SIG-M5 treated with dmso at 0.1 percent for 504 hours (cell line): ENCODE measurements around the gene TMPRSS4.

Experiments used
- DNase-seq: peaks from one replicate; lab custom pipeline; 2025; ENCODE audit not compliant: unreplicated experiment; lab: John Stamatoyannopoulos, UW

Gene TMPRSS4, protein sequence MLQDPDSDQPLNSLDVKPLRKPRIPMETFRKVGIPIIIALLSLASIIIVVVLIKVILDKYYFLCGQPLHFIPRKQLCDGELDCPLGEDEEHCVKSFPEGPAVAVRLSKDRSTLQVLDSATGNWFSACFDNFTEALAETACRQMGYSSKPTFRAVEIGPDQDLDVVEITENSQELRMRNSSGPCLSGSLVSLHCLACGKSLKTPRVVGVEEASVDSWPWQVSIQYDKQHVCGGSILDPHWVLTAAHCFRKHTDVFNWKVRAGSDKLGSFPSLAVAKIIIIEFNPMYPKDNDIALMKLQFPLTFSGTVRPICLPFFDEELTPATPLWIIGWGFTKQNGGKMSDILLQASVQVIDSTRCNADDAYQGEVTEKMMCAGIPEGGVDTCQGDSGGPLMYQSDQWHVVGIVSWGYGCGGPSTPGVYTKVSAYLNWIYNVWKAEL

DNA sequence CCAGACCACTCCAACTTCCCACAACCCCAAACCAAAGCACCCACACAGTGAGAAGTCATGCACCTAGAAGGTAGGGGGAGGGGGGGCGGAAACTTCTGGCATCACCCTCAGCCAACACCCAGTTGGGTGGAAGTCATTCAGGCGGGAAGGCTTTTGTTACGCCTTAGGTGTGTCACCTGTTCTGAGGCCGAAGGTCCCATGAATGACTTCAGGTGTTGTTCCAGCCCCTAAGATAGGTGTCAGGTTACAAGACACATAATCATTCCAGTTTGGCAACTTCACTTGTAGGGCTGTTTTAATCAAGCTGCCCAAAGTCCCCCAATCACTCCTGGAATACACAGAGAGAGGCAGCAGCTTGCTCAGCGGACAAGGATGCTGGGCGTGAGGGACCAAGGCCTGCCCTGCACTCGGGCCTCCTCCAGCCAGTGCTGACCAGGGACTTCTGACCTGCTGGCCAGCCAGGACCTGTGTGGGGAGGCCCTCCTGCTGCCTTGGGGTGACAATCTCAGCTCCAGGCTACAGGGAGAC, at the start of gene TMPRSS4:
Gene TMPRSS4 (plus strand): TSS at position 325 of the 528 bp plus-strand sequence. CDS start 225 bp downstream, outside the sequence.
- peak; percentile 79 for DNase-seq

GRCh38 chr11:118027694-118028093, 49.2 kb upstream of the TMPRSS4 start:
- no peak for DNase-seq

DNA sequence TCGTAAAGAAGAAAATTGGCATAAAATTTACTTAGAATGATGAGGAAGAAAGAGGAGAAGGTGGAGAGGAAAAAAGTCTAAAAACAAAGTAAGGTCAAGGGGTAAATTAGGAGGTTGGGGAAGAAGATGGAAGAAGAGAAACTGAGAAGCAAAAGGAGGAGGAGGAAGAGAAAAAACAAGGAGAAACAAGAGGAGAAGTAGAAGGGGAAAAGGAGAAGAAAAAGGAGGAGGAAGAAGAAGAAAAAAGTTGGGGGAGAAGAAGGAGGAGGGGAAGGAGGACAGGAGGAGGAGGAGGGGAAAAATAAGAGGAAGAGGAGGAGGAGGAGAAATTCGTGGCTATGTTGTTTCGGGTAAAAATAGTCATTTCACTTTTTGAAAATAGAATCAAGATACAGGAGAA, 48.3 kb upstream of the TMPRSS4 start:
- no peak for DNase-seq

- DNase-seq = no peak
These were observed 43.4 kb upstream of the TMPRSS4 start for GRCh38 chr11:118033443-118033842.

DNA sequence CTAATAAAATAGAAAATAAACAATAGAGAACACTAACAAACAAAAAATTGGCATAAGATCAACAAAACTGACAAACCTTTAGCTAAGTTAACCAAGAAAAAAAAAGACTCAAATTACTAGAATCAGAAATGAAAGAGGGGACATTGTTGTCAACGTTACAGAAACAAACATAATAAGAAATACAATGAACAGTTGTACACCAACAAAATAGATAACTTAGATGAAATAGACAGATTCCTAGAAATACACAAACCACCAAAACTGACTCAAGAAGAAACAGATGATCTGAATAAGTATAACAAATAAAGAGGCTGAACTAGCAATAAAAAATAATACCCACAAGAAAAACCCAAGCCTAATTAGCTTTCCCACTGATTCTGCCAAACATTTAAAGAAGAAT, 34.7 kb upstream of the TMPRSS4 start:
- no peak for DNase-seq

DNA sequence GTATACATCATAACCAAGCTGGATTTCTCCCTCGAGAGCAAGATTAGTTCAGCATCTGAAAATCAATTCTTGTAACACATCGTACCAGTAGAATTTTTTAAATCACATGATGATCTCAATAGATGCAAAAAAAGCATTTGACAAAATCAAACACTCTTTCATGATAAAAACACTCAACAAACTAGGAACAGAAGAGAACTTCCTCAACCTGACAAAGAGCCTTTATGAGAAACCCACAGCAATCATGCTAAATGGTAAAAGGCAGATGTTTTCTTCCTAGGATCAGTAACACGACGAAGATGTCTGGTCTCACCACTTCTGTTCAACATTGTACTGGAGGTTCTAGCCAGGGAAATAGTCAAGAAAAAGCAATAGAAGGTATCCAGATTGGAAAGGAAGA, 34.1 kb upstream of the TMPRSS4 start:
- no peak for DNase-seq

DNA sequence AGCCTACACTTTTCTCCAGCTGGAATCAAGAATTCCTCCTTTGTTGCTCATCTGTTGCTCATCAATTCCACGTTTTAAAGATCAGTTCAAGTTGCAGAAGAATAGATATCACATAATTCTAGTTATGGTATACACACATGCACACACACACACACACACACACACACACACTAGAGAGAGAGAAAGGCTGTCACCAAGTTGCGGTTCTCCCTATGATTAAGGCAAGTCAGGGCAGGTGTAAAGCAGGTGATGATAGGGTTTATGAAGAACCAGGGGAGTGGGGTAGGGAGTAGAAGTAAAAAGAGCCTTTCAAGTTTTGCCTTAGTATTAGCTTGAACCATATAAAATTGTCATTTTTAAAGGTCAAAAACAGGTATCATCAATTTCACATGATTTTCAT, 31.7 kb upstream of the TMPRSS4 start:
- DNase-seq = no peak

DNA sequence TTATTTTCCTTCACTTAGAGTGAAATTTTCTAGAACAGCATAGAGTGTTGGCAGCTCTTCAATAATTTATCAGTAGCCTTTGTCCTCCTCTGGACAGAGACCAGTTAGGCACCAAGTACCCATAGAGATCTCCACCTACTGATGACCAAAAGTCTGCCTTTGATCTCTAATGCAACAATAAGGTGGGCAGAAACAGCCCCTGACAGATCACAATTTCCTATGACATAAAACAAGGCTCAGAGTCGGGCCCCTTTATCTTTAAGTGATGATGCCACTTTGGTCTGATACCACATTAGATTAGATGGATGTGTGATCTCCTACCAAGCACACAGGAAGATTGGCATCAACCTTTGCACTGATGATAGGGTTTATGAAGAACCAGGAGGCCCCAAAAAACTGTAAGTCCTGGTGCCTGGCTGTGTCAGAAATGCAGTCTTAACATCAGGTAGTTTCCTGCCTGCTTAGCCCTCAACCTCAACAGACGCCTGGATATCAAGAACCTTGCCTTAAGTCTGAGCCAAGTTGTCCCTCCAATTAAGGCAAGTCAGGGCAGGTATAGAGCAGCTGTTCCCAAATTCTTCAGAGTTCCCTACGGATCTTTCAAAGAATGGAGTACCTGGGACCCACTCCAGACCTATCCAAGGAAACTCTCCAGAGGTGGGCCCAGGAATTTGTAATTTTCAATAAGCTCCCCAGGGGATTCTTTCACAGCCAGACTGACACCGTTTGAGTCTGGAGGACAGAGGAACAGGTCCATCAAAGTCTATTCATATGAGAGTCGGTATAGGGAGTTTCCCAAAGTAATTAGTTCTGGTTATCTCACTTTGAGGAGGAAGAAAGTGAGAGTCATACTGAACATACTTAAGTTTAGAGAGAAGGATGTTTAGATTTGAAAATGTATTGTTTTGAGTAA, 30.6 kb upstream of the TMPRSS4 start:
- DNase-seq = no peak

DNA sequence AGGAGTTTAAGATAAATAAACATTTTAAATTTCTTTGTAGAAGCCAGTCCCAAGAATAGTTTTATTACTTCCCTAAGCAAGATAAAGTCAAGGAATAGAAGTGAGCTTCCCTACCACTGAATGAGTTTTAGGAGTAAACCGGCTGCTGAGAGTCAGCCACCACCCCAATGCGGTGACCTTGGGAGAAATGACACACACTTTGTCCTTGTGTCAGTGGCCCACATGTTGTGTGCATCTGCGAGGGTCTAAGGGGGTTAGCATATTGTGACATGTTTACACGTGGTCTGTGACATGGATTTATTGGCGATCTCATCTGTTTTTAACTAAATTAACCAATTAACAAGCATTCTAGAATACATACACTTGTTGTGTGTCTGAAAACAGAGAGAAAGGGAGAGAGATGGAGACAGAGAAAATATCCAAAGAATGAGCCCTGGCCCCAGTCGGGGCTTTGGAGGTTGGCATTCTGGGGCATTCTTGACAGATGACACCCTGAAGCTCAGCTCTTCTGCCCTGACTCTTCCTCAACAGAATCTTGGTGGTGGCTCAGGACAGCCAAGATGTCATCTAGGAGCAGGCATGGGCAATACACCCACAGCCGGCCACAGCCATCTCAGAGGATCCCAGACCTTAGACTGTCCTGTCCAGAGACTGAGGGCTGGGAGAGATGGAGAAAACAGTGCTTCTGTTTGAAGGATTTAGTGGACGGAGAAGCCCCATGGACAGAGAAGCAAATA, 29.7 kb upstream of the TMPRSS4 start:
- no peak for DNase-seq

DNA sequence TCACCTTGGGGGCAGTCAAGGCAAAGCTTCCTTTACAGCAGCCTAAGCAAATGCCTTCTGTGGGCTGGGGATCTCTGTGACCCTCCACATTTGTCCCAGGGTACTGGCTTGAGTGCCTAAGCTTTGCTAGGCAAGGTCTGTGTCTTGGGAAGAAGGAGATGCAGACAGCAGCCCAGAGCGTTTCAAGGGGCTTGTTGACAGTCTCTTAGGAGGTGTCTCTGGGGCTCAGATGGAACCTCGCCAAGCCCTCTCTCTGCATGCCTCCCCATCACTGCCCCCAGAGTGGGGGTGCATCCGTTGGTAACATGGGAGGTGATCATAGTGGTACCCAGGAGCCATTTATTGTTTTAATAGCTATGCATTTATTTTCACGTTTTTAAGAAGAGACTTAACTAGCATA, 29.1 kb upstream of the TMPRSS4 start:
- no peak for DNase-seq

DNA sequence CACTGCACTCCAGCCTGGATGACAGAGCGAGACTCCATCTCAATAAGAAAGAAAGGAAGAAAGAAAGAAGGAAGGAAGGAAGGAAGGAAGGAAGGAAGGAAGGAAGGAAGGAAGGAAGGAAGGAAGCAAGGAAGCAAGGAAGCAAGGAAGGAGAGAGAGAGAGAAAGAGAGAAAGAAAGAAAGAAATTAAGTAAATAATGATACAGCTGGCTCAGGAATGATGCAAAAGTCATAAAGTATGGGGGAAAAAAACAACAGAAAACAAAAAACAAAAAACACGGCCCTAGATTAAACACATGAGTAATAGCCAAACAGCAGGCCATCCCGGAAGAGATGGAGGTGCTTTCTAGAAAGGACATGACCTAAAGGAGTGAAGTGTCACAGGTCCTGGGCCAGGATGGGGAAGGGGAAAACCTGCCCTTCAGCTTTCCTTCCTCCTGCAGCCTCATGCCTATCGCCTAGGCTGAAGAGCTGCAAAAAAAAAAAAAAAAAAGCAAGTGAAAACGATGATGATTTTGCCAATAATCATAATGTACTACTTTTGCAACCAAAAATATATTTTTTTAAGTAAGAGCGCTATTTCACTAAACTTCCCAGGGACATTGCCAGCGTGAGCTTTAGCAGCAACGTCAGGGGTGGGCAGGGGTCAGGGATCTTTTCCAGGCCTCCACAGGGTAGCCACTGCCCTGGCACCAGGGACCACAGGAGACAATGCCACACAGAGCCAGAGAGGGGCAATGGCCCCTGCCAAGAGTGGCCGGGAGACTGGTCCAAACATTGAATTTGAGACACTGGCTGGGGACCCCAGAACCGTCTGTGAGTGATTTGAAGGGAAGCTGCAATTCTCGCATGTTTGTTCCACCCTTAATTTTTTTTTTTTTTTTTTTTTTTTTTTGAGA, 28.2 kb upstream of the TMPRSS4 start:
- no peak for DNase-seq

DNA sequence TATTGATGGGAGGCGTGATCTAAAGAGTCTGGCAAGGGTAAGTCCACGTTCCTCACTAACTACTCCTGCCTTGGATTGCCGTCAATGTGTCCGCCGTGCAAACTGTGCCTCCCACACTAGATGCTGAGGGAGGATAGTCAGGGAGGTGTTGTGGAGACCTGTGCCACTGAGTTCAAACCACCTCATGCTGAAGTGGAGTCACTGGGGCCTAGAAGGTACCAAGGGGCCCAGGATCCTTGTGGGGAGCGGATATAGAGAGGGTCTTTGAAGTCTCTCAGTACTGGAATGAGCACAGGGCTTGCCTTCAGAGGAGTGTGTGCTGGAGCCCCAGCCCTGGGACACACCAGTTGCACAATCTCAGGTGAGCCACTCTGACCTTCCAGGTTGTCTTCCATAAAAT, 27.1 kb upstream of the TMPRSS4 start:
- DNase-seq = no peak

DNA sequence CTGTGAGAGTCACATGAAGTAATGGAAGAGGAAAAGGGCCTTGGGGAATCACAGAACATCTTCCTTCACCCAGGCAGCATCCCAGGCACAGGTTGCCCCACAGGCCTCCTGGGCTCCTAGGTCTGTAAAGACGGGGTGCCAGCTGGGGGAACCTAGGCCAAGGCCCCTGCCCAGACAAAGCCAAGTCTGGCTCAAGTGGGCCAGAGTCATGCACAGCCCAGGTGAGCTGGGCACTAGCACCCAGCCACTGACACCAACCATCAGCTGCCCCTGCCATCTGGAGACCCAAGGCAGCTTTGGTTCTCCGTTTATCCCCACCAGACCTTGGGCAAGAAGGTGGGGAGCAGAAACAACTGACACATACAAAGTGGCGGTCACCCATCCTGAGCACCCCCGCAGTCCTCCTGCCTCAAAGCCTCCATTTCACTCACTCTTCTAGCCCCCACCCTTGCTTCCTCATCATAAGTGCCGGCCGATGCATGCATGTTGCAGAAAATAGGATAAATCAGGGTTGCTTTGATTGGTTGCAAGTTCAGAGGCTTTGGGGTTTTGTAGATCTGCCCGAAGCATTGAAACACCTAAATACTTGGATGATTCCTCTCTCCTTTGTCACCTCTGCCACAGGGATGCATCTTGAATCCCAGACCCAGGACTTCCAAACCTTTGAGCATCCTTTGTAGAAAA, 26.5 kb upstream of the TMPRSS4 start:
- no peak for DNase-seq

DNA sequence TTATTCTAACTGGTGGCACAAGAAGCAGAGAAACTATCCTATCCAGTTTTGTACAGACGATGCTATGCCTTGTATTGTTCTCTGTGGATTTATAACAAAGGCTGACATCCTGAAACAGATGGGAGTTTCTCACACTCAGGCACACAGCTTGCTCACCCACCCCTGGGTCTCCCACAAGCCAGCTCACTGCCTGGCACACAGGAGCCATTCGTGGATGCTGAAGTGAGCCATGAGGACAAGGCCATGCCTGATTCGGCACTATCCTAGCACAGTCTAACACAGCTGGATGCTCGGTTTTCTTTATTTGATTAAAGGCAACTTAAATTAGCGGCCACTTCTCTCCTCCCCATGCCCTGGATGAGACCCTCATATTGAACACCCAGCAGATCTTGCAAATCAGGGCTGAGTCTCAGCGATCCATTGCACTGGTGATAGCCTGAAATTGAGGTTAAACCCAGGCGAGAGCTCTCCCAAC, 25.7 kb upstream of the TMPRSS4 start:
- no peak for DNase-seq

- DNase-seq = no peak
These were observed 25.0 kb upstream of the TMPRSS4 start for GRCh38 chr11:118051611-118052461.

DNA sequence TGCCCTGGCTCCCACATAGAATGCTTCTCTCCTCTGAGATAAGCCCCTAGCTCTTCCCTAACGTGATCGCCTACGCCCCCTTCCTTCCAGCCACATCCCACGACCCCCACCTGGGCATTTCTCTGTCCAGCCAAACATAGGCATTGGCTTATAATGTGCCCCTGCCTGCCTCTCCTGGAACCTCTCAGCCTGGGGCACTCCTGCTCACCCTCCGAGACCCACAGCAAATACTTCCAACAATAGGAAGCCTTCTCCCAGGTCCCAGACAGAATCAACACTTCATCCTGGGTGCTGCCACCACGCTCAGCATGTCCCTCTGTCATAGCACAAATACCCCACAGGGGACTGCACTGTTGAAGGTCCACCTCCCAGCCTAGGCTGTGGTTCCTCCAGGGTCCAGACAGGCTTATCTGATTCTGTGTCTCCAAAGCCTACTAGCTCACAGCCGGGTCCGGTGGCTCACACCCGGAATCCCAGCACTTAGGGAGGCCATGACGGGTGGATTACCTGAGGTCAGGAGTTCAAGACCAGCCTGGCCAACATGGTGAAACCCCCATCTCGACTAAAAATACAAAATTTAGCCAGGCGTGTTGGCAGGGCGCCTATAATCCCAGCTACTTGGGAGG, 24.2 kb upstream of the TMPRSS4 start:
- DNase-seq = no peak

DNA sequence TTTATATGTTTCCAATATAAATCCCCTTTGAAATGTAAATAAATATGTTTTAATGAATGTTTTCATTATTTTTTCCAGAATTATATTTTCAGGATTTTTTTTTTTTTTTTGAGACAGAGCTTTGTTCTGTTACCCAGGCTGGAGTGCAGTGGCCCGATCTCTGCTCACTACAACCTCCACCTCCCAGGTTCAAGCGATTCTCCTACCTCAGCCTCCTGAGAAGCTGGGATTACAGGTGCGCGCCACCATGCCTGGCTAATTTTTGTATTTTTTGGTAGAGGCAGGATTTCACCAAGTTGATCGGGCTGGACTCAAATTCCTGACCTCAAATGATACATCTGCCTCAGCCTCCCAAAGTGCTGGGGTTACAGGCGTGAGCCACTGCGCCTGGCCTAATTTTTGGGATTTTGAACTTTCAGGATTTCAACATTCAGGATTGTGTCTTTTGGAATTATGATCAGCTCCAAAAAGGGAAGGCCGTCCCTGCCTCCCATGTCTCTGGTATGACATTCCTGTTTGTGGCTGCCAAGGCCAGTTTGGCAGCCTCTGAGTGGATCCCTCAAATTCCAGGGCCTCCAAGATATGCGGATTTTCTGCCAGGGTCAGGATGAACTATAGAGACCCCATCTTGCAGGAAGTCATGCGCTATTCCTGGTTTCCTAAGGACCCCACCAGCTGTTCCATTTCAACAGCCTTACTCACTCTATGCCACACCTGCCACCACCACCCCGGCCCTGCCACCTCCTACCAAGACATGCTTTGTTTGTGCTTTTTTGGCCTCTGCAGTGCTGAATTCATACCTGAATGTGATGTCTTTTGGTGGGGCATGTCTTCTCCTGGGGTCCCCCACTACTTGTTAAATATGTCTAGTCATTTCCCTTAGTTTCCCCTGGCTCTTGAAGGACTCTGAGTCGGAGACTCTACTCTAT, 21.9 kb upstream of the TMPRSS4 start:
- no peak for DNase-seq
